22Rv1 (cell line): Measurements from ENCODE around the gene ARID1B.

Experiments
- H3K27ac ChIP-seq: fragments of 450-650 bp; 2 replicates; pipeline ENCODE4 v1.5.1; 2017
- ZFX ChIP-seq: fragments of 450-650 bp; IDR thresholded peaks from 2 replicates; pipeline ENCODE4 v1.6.1; 2017; ENCODE audit warnings: antibody characterized with exemption, borderline replicate concordance
- TF ChIP-seq, protein P1 (sequence below): fragments of 450-650 bp; IDR thresholded peaks from 2 replicates; pipeline ENCODE4 v1.5.1; 2017; ENCODE audit warnings: mild to moderate bottlenecking

Gene ARID1B

GRCh38 chr6:156864557-156864956 is 87.4 kb downstream of the ARID1B start:
- TF ChIP-seq ZFX = no peak
- TF ChIP-seq, protein P1, sequence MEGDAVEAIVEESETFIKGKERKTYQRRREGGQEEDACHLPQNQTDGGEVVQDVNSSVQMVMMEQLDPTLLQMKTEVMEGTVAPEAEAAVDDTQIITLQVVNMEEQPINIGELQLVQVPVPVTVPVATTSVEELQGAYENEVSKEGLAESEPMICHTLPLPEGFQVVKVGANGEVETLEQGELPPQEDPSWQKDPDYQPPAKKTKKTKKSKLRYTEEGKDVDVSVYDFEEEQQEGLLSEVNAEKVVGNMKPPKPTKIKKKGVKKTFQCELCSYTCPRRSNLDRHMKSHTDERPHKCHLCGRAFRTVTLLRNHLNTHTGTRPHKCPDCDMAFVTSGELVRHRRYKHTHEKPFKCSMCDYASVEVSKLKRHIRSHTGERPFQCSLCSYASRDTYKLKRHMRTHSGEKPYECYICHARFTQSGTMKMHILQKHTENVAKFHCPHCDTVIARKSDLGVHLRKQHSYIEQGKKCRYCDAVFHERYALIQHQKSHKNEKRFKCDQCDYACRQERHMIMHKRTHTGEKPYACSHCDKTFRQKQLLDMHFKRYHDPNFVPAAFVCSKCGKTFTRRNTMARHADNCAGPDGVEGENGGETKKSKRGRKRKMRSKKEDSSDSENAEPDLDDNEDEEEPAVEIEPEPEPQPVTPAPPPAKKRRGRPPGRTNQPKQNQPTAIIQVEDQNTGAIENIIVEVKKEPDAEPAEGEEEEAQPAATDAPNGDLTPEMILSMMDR = no peak
- H3K27ac ChIP-seq = no peak overlapping the region

DNA sequence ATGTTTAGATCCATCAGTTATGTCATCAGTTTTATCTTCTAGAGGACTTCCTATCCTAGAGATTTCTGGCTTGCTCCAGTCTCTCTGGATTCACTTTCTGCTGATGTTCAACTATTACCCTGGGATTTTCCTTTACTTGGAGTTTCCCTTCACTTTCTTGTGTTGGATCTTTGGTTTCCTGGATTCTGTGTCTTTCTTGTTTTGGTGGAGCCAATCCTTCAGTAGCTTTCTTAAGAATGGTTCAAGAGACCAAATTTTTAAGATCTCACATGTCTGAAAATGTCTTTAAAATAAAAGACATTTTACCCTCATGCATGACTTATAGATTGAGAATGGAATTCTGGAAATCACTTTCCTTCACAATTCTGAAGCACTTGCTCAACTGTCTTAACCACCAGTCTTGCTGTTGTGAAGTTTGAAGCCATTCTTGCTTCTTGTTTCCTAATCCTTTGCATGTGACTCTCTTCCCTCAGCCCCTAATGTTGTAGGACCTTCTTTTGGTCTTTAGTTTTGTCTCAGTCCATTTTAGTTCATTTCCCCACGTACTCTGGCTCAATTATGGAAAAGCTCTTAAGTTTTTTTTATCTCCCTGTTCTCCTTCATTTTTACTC is 87.9 kb downstream of the ARID1B start:
- no peak for TF ChIP-seq ZFX
- TF ChIP-seq, protein P1 = no peak
- H3K27ac ChIP-seq = no peak overlapping the region

DNA sequence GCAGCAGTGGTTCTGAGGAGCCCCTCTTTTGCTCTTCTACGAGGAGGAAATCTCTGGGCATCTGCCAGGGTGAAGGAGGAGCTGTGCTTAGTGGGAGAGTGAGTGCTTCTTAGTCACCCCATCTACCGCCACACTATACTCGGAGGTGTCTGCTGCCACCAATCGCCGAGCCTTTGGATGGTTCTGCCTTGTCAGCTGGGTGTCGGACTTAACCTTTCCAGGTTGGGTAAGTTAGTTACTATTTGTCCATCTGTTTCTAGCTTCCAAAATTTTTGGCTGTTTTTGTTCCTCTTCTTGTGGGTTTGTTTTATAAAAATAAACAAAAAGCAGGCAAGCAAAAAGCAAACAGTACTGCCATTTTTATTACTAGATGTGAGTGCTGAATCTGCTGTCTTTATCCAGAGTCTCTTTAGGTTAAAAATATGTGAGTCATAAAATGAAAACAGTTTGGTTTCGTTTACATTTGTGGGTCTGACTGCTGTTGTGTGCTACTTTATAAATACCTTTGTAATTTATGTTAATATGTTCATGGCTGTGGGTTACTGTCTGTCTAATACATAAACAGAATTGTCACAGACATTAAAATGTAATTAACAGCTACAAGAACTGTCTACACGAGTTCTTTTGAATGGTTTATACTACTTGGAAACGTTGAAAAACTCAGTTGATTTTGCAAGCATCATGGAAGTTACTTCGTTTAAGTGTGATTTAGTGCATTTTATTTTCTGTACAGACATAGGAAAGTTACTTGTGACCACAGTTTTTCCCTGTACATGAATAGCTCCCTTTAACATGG is 89.2 kb downstream of the ARID1B start:
- H3K27ac ChIP-seq = no peak overlapping the region
- TF ChIP-seq, protein P1 = no peak
- TF ChIP-seq ZFX = no peak

GRCh38 chr6:156867121-156867520 is 89.9 kb downstream of the ARID1B start:
- no peak overlapping the region for H3K27ac ChIP-seq
- no peak for TF ChIP-seq ZFX
- TF ChIP-seq, protein P1 = no peak

DNA sequence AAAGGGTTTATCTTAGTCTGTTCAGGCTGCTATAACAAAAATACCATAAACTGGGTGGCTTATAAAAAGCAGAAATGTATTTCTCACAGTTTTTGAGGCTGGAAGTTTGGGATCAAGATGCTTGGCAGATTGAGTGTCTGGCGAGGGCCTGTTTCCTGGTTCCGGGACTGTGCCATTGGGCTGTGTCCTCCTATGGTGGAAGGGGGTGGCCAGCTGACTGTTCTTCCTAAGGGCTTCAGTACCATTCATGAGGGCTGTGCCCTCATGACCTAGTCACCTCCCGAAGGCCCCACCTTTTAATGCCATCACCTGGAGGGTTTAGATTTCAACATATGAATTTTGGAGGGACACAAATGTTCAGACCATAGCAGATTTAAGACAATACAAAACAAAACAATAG is 91.2 kb downstream of the ARID1B start:
- H3K27ac ChIP-seq = no peak overlapping the region
- no peak for TF ChIP-seq ZFX
- TF ChIP-seq, protein P1 = no peak

- H3K27ac ChIP-seq = no peak overlapping the region
Measured at GRCh38 chr6:156869980-156870398, 92.8 kb downstream of the ARID1B start.

More at GRCh38 chr6:156869980-156870398, 92.8 kb downstream of the ARID1B start:
- TF ChIP-seq, protein P1 = no peak
- no peak for TF ChIP-seq ZFX
